DND-41 (cell line): ENCODE results near the gene TMEM119.

Experiments used
- ATAC-seq: fragments of 200-7000 bp; cut with Tn5 transposase; 3 replicates; pipeline ENCODE4 v1.9.1; 2021; ENCODE audit warnings: low read depth; ENCODE audit not compliant: insufficient read depth
- DNase-seq: peaks from one replicate; pipeline ENCODE4 v3.0.0-alpha.2; 2020
- H2AFZ ChIP-seq: 2 replicates; pipeline ENCODE4 v1.6.0; 2012; ENCODE audit warnings: low read depth, low read length
- H3K27ac ChIP-seq: 2 replicates; pipeline ENCODE4 v1.5.1; 2012; ENCODE audit warnings: low read length, inconsistent platforms
- H3K27me3 ChIP-seq: fragments of 200-600 bp; sonication (generic); 2 replicates; pipeline ENCODE4 v1.6.0; 2012; ENCODE audit warnings: low read length, mild to moderate bottlenecking, inconsistent platforms; ENCODE audit not compliant: insufficient read depth, poor library complexity
- H3K36me3 ChIP-seq: 2 replicates; pipeline ENCODE4 v1.5.1; 2012; ENCODE audit warnings: low read length, inconsistent platforms; ENCODE audit not compliant: insufficient read depth
- H3K4me1 ChIP-seq: 2 replicates; pipeline ENCODE4 v1.5.1; 2012; ENCODE audit warnings: mild to moderate bottlenecking, low read length; ENCODE audit not compliant: insufficient read depth
- H3K4me2 ChIP-seq: 2 replicates; pipeline ENCODE4 v1.6.0; 2012; ENCODE audit warnings: mild to moderate bottlenecking, moderate library complexity, low read length, inconsistent platforms; ENCODE audit not compliant: insufficient read depth
- H3K4me3 ChIP-seq, 2 experiments: fragments of 200-600 bp in 1 of 2; shearing (Covaris generic) in 1 of 2; 2 replicates each; pipeline ENCODE4 v1.5.1; 2012 to 2016; ENCODE audit warnings: inconsistent platforms in 2 of 2, low read length in 2 of 2, mild to moderate bottlenecking in 2 of 2, low read depth in 1 of 2, moderate library complexity in 1 of 2
- H3K79me2 ChIP-seq: 2 replicates; pipeline ENCODE4 v1.6.0; 2012; ENCODE audit warnings: low read length, inconsistent platforms; ENCODE audit not compliant: insufficient read depth
- H3K9ac ChIP-seq: 2 replicates; pipeline ENCODE4 v1.6.0; 2012; ENCODE audit warnings: low read depth, mild to moderate bottlenecking, inconsistent platforms, low read length, moderate library complexity
- H3K9me3 ChIP-seq: 2 replicates; pipeline ENCODE4 v1.5.1; 2012; ENCODE audit warnings: low read length, moderate library complexity, mild to moderate bottlenecking, inconsistent platforms; ENCODE audit not compliant: insufficient read depth, severe bottlenecking
- H4K20me1 ChIP-seq: 2 replicates; pipeline ENCODE4 v1.6.0; 2012; ENCODE audit warnings: low read length; ENCODE audit not compliant: insufficient read depth
- EZH2 ChIP-seq: IDR thresholded peaks from 3 replicates; pipeline ENCODE4 v1.6.1; 2012; ENCODE audit warnings: borderline replicate concordance, low read depth, mild to moderate bottlenecking, moderate library complexity, low read length, inconsistent platforms; ENCODE audit not compliant: severe bottlenecking
- TF ChIP-seq, protein P1 (sequence below): IDR thresholded peaks from 2 replicates; pipeline ENCODE4 v1.5.1; 2012; ENCODE audit warnings: borderline replicate concordance, low read length, moderate library complexity, mild to moderate bottlenecking; ENCODE audit not compliant: poor library complexity, severe bottlenecking; ENCODE audit errors: extremely low read depth

TMEM119 gene

DNA sequence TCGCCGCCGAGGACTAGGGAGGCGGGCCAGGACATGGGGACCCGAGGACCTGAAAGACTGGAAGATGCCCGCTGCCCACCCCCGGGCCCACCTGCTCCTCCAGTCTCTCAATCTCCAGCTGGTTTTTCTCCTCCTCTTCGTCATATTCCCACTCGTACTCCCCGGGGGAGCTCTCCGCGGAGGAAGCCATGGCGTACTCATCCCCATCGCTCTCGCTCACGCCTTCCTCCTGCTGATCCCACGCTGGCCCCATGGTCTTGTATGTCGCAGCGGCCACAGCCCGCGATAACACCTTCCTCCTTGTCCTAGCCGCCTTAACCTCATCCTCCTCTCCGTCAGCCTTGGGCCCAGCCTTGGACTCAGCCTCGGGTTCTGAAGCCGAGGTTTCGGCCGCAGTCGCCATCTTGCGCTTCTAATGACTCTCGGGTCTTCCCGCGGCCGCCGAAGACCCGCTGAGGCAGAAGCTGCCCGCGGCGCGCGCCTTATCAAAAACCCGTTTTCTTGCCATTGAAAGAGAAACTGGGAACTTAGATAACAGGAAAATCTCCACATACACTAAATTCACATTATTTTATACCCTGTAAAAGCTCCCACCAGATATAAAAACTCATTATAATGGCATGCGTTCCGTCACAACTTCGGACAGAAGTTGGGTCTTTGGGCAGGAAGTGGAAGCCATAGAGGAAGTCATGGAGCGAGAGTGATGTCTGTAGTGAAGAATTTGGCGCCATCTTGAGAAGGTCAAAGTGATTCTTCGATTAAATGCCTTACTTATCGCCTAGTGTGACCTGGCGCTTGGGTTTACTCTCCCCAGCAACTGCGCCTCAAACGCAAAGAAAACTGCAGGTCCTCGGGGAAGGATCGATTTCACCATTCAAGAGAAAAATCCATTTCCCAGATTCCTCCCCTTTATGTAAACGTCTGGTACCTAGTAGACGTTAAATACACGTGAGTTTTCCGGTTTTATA lies 36.8 kb downstream of the TMEM119 start, which contains the start of gene SART3:
Gene SART3 (minus strand): TSS at position 422 of the 968 bp plus-strand sequence. CDS start 19 bp downstream, at position 403.
- Histone ChIP-seq H3K36me3 (peaks cover 56% of the 10 kb centered on the region), H4K20me1 (peaks cover 44% of the 10 kb centered on the region), H3K4me3 (peak within 1 kb of the TSS; percentile 81 to 88), H3K4me2 (peak within 1 kb of the TSS; percentile 92), H3K79me2 (peaks cover 73% of the 10 kb centered on the region), H3K9ac (peak within 1 kb of the TSS; percentile 75), H3K27me3 (no peaks in the 10 kb centered on the region), H3K9me3 (no peaks in the 10 kb centered on the region), H2AFZ (peak within 1 kb of the TSS; percentile 94), H3K27ac (peak within 1 kb of the TSS; percentile 87), H3K4me1 (peaks cover 73% of the 10 kb centered on the region)
- ATAC-seq (peak; percentile 51), DNase-seq (peak; percentile 82)
- TF ChIP-seq, protein P1, sequence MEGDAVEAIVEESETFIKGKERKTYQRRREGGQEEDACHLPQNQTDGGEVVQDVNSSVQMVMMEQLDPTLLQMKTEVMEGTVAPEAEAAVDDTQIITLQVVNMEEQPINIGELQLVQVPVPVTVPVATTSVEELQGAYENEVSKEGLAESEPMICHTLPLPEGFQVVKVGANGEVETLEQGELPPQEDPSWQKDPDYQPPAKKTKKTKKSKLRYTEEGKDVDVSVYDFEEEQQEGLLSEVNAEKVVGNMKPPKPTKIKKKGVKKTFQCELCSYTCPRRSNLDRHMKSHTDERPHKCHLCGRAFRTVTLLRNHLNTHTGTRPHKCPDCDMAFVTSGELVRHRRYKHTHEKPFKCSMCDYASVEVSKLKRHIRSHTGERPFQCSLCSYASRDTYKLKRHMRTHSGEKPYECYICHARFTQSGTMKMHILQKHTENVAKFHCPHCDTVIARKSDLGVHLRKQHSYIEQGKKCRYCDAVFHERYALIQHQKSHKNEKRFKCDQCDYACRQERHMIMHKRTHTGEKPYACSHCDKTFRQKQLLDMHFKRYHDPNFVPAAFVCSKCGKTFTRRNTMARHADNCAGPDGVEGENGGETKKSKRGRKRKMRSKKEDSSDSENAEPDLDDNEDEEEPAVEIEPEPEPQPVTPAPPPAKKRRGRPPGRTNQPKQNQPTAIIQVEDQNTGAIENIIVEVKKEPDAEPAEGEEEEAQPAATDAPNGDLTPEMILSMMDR: no peak
- no peak for TF ChIP-seq EZH2

- peak overlapping the region; percentile 92 for H3K4me2 ChIP-seq
- peaks cover 80% of the 10 kb centered on the region for H3K79me2 ChIP-seq
- H3K27me3 ChIP-seq: no peaks in the 10 kb centered on the region
- DNase-seq (no peak), ATAC-seq (no peak)
- peak overlapping the region; percentile 87 for H3K27ac ChIP-seq
- H3K36me3 ChIP-seq: peaks cover 56% of the 10 kb centered on the region
- peaks cover 68% of the 10 kb centered on the region for H3K4me1 ChIP-seq
- H4K20me1 ChIP-seq: peaks cover 50% of the 10 kb centered on the region
- H2AFZ ChIP-seq: peak overlapping the region; percentile 94
- H3K9me3 ChIP-seq: no peaks in the 10 kb centered on the region
- TF ChIP-seq, protein P1: no peak
- TF ChIP-seq EZH2: no peak
- peak overlapping the region; percentile 75 for H3K9ac ChIP-seq
- peak overlapping the region; percentile 81 to 88 for H3K4me3 ChIP-seq
Measured at GRCh38 chr12:108560321-108560721, 37.6 kb downstream of the TMEM119 start.

DNA sequence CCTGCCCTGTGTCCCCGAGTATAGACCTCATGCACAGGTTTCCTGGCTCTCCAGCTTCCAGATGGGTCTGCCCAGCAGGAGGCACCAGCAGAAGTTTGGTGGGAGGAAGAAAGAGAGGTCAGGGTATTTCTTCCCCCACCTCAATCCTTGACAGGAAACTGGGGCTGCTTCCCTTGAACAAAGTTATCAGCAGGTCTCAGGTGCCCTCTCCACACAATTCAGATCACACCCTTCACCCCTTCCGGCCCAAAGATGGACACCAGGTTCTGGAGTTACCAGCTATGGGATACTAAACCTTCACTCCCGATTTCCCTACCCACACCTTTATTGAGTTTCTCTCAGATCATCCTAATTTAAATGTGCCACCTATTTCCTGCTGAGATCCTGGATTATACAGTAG lies 38.1 kb downstream of the TMEM119 start:
- peaks cover 63% of the 10 kb centered on the region for H3K4me1 ChIP-seq
- TF ChIP-seq, protein P1: peak; percentile 27
- no peak for TF ChIP-seq EZH2
- H3K27ac ChIP-seq: peak overlapping the region; percentile 87
- peaks cover 55% of the 10 kb centered on the region for H4K20me1 ChIP-seq
- H3K27me3 ChIP-seq: no peaks in the 10 kb centered on the region
- peaks cover 86% of the 10 kb centered on the region for H3K79me2 ChIP-seq
- ATAC-seq (no peak), DNase-seq (no peak)
- peaks cover 53% of the 10 kb centered on the region for H3K36me3 ChIP-seq
- no peaks in the 10 kb centered on the region for H3K9me3 ChIP-seq
- H2AFZ ChIP-seq: no peak overlapping the region
- H3K4me2 ChIP-seq: peak overlapping the region; percentile 92
- H3K4me3 ChIP-seq: peak overlapping the region; percentile 81 to 88
- H3K9ac ChIP-seq: peak overlapping the region; percentile 75
